K562 (cell line): Measurements from ENCODE around the gene ARL6IP4. TPM values are rescaled to one million over a fixed set of nuclear protein-coding genes. Genes with fewer than 3 reads are reported as not detected.
A peak's percentile ranks its signal among the peaks of the same experiment; 100 is the strongest.

ENCODE experiments used
- ADNP ChIP-seq: fragments of 200-800 bp; sonication (Bioruptor generic); IDR thresholded peaks from 2 replicates; pipeline ENCODE4 v1.6.1; 2016; ENCODE audit warnings: missing genetic modification characterization, missing compliant biosample characterization
- ARID4B ChIP-seq: sonication (generic); formaldehyde crosslinking; IDR thresholded peaks from 2 replicates; pipeline ENCODE4 v1.8.0; 2022; ENCODE audit warnings: mild to moderate bottlenecking, missing genetic modification reagents
- CBX1 ChIP-seq: sonication (generic); IDR thresholded peaks from 2 replicates; pipeline ENCODE4 v1.6.1; 2016; ENCODE audit warnings: antibody characterized with exemption, low read depth, mild to moderate bottlenecking
- GTF2E2 ChIP-seq: fragments of 200-800 bp; sonication (Bioruptor generic); IDR thresholded peaks from 2 replicates; pipeline ENCODE4 v1.6.1; 2016; ENCODE audit warnings: missing genetic modification characterization, missing compliant biosample characterization
- HNRNPL ChIP-seq: fragments of 200-400 bp; formaldehyde crosslinking; IDR thresholded peaks from 2 replicates; pipeline ENCODE4 v1.6.1; 2017; ENCODE audit warnings: low read depth, mild to moderate bottlenecking, low read length
- NCOR1 ChIP-seq: fragments of 450-650 bp; IDR thresholded peaks from 2 replicates; pipeline ENCODE4 v1.6.1; 2016; ENCODE audit warnings: mild to moderate bottlenecking, moderate library complexity
- POLR3A ChIP-seq: IDR thresholded peaks from 2 replicates; pipeline ENCODE4 v1.6.1; 2011; ENCODE audit warnings: borderline replicate concordance, mild to moderate bottlenecking, moderate library complexity; ENCODE audit not compliant: insufficient read length, insufficient read depth; ENCODE audit errors: extremely low read depth
- RBM14 ChIP-seq: fragments of 200-400 bp; formaldehyde crosslinking; IDR thresholded peaks from 2 replicates; pipeline ENCODE4 v1.6.1; 2018; ENCODE audit warnings: low read depth, mild to moderate bottlenecking, low read length, moderate library complexity, borderline replicate concordance; ENCODE audit not compliant: insufficient read depth
- STAT6 ChIP-seq: sonication (generic); formaldehyde crosslinking; IDR thresholded peaks from 2 replicates; pipeline ENCODE4 v1.8.1; 2023; ENCODE audit warnings: mild to moderate bottlenecking, missing genetic modification reagents
- ZBTB49 ChIP-seq: sonication (generic); formaldehyde crosslinking; IDR thresholded peaks from 2 replicates; pipeline ENCODE4 v1.8.0; 2022; ENCODE audit warnings: missing genetic modification reagents, mild to moderate bottlenecking, borderline replicate concordance
- ZC3H8 ChIP-seq: fragments of 450-650 bp; IDR thresholded peaks from 2 replicates; pipeline ENCODE4 v1.6.1; 2017
- ZFP30 ChIP-seq: fragments of 250-450 bp; sonication (Bioruptor Pico); IDR thresholded peaks from 2 replicates; pipeline ENCODE4 v1.8.0; 2022; ENCODE audit warnings: moderate library complexity, mild to moderate bottlenecking, inconsistent platforms, borderline replicate concordance
- ZFP36 ChIP-seq: fragments of 150-350 bp; IDR thresholded peaks from 2 replicates; pipeline ENCODE4 v1.6.1; 2018; ENCODE audit warnings: low read length, low read depth; ENCODE audit not compliant: partially characterized antibody
- ZNF282 ChIP-seq: sonication (generic); formaldehyde crosslinking; IDR thresholded peaks from 2 replicates; pipeline ENCODE4 v1.8.1; 2023; ENCODE audit warnings: missing genetic modification reagents
- ZNF449 ChIP-seq: fragments of 250-450 bp; sonication (Bioruptor Pico); IDR thresholded peaks from 2 replicates; pipeline ENCODE4 v1.8.0; 2022; ENCODE audit warnings: moderate library complexity, mild to moderate bottlenecking, inconsistent platforms
- polyA plus RNA-seq, 8 experiments: library from polyadenylated mRNA; depleted of rRNA in 4 of 8; stranded (reverse) in 5 of 8; unstranded in 3 of 8; fragments of >200 nt; fragmentation: Nextera tagmentation in 2 of 8; fragmentation: Illumina TruSeq in 1 of 8; extraction: Ambion mirVana in 2 of 8; extraction: Trizol in 1 of 8; gene quantifications; 2 replicates each; pipeline versions ENCODE4 v1.2.1 to v1.2.3, GENCODE V29; 2011 to 2014; ENCODE audit warnings: inconsistent platforms in 1 of 8, missing spikeins in 1 of 8
- total RNA-seq, 7 experiments: library from RNA; depleted of rRNA in 6 of 7; stranded (reverse); fragments of >200 nt in 6 of 7; fragmentation: Illumina TruSeq in 2 of 7; extraction: Trizol in 2 of 7; gene quantifications; 2 replicates each; pipeline versions ENCODE4 v1.2.1 to v1.2.3, GENCODE V29; 2011 to 2021; ENCODE audit warnings: low replicate concordance in 1 of 7

ARL6IP4 gene
- total and polyA plus RNA-seq, 9 of the 15 experiments (the other 6 are each of a cell fraction or from before 2014, with no cell fraction given), result 2.4 to 255 (median 151) TPM

- TF ChIP-seq STAT6 (CRISPR knock-in tag) (no peak), CBX1 (peak; percentile 62; the same call in 1 of the 2 replicates), RBM14 (no peak), ZC3H8 (no peak), ZFP36 (no peak), ADNP (tag) (no peak), ZBTB49 (CRISPR knock-in tag) (no peak), ZNF282 (peak; percentile 45; the same call in 1 of the 2 replicates), HNRNPL (peak; percentile 90), NCOR1 (peak; percentile 26; the same call in 1 of the 2 replicates), POLR3A (no peak), ARID4B (CRISPR knock-in tag) (peak; percentile 80), ZNF449 (0 out of 2 replicates have a peak, but pooled peaks have one; percentile 15), GTF2E2 (tag) (peak; percentile 90; the same call in 1 of the 2 replicates), ZFP30 (CRISPR knock-in tag) (no peak)
Measured at GRCh38 chr12:122980183-122981035, at the start of gene ARL6IP4 (continued).
